PC-9 (cell line): ENCODE results near the gene C17orf58. TPM values are rescaled to one million over a fixed set of nuclear protein-coding genes. Genes with fewer than 3 reads are reported as not detected.
A peak's percentile ranks its signal among the peaks of the same experiment; 100 is the strongest.

Experiments used
- BruUV-seq: library from RNA; stranded (reverse); fragments of 400-500 nt; replicated peaks from 2 replicates; lab custom pipeline; 2021; lab: Mats Ljungman, UMichigan
- CTCF ChIA-PET: fragments of 300-600 bp; sonication (Branson Sonifier 250); formaldehyde crosslinking; loops from one replicate; lab custom pipeline; 2022; ENCODE audit warnings: antibody characterized with exemption; lab: Charles Lee
- POLR2A ChIA-PET: fragments of 300-600 bp; sonication (Branson Sonifier 250); formaldehyde crosslinking; loops from one replicate; lab custom pipeline; 2022; ENCODE audit warnings: antibody characterized with exemption; ENCODE audit not compliant: unreplicated experiment; lab: Charles Lee
- DNase-seq, 2 experiments: peaks; one replicate each; pipeline versions ENCODE4 v3.0.0 to v3.0.0-alpha.2; 2015 to 2022; ENCODE audit warnings: mixed read lengths in 1 of 2
- H2AFZ ChIP-seq: fragments of 200-600 bp; sonication (generic); 2 replicates; pipeline ENCODE4 v1.8.1; 2017; ENCODE audit warnings: antibody characterized with exemption
- H3F3A ChIP-seq: fragments of 200-600 bp; sonication (generic); 2 replicates; pipeline ENCODE4 v1.8.1; 2017; ENCODE audit warnings: antibody characterized with exemption, mild to moderate bottlenecking, low read depth; ENCODE audit not compliant: insufficient read depth
- H3K27ac ChIP-seq: fragments of 200-600 bp; sonication (generic); 2 replicates; pipeline ENCODE4 v1.6.1; 2016; ENCODE audit warnings: mixed run types
- H3K27me3 ChIP-seq: fragments of 200-600 bp; sonication (generic); 2 replicates; pipeline ENCODE4 v1.6.1; 2016; ENCODE audit warnings: low read depth, mixed run types; ENCODE audit not compliant: insufficient read depth
- H3K36me3 ChIP-seq: fragments of 200-600 bp; sonication (generic); 2 replicates; pipeline ENCODE4 v1.6.1; 2016; ENCODE audit warnings: low read depth, mixed run types
- H3K4me1 ChIP-seq: fragments of 200-600 bp; sonication (generic); replicated peaks from 2 replicates; pipeline ENCODE4 v1.6.1; 2016; ENCODE audit warnings: mixed run types; ENCODE audit not compliant: insufficient read depth
- H3K4me2 ChIP-seq: fragments of 200-600 bp; sonication (generic); 2 replicates; pipeline ENCODE4 v1.6.1; 2017; ENCODE audit warnings: mixed run types
- H3K4me3 ChIP-seq: fragments of 200-600 bp; sonication (generic); 2 replicates; pipeline ENCODE4 v1.6.1; 2016; ENCODE audit warnings: mixed run types
- H3K79me2 ChIP-seq: fragments of 200-600 bp; sonication (generic); 2 replicates; pipeline ENCODE4 v1.6.1; 2017; ENCODE audit warnings: low read depth, mixed run types
- H3K9me2 ChIP-seq: fragments of 200-600 bp; sonication (generic); 2 replicates; pipeline ENCODE4 v1.8.1; 2017; ENCODE audit warnings: mild to moderate bottlenecking; ENCODE audit not compliant: insufficient read depth
- H3K9me3 ChIP-seq: fragments of 200-600 bp; sonication (generic); 2 replicates; pipeline ENCODE4 v1.8.1; 2016; ENCODE audit warnings: low read depth; ENCODE audit not compliant: insufficient read depth
- H4K20me1 ChIP-seq: fragments of 200-600 bp; sonication (generic); 2 replicates; pipeline ENCODE4 v1.8.1; 2017; ENCODE audit not compliant: insufficient read depth
- EZH2 ChIP-seq: fragments of 200-600 bp; sonication (generic); IDR thresholded peaks from 2 replicates; pipeline ENCODE4 v1.8.0; 2017; ENCODE audit warnings: antibody characterized with exemption, low read depth
- intact Hi-C: fragments of 100-400 bp; cut with micrococcal nuclease; formaldehyde crosslinking; loops from one replicate; pipeline ENCODE4 v1.10.0; 2022; ENCODE audit not compliant: unreplicated experiment
- total RNA-seq: library from RNA; stranded (reverse); gene quantifications from 2 replicates; pipeline ENCODE4 v1.2.3, GENCODE V29; 2021
- TF ChIP-seq, protein P1 (sequence below): fragments of 200-600 bp; sonication (generic); conservative IDR thresholded peaks from 2 replicates; pipeline ENCODE4 v1.6.1; 2017; ENCODE audit warnings: mixed run types, antibody characterized with exemption, mild to moderate bottlenecking, moderate library complexity

C17orf58 gene
- total RNA-seq, 1 experiment from 2014 or later, result 14.5 TPM

DNA sequence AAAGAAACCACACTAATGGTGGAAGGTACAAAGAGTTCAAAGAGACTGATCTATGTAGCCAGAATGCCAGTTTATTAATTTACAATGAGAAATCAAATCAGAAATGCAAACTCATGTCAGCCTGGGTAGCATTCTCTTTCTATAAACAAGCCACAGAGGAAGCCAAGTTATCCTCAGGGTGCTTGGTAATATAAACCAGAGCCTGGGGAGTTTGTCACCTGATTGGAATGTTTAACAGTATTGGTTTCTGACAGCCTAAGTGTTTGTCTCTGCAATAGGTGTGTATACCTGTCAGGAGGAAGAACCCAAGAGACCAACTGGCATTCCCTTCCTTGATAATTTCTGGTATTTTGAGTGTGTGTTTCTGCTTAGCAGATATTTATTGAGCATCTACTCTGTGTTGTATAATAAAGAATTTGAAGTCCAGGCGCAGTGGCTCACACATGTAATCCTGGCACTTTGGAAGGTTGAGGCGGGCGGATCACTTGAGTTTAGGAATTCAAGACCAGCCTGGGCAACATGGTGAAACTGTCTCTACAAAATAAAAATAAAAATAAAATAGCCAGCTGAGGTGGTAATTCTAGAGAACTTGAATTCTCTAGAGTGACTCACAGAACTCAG, 3.1 kb upstream of the C17orf58 start:
- peak overlapping the region; percentile 40 for H3K4me2 ChIP-seq
- POLR2A ChIA-PET, result interaction anchor here (0.5 kb wide), 1 partner anchor 40 kb away, joined by 6 read pairs; no protein-coding TSS in a partner anchor
- H3K27ac ChIP-seq, result peak overlapping the region; percentile 55
- BruUV-seq, result no TSS peak
- H2AFZ ChIP-seq, result no peak overlapping the region
- H3K36me3 ChIP-seq, result no peaks in the 10 kb centered on the region
- no peak overlapping the region for H3K4me3 ChIP-seq
- no peaks in the 10 kb centered on the region for H3K9me2 ChIP-seq
- H3K9me3 ChIP-seq, result no peaks in the 10 kb centered on the region
- CTCF ChIA-PET, result no interaction called here
- no peaks in the 10 kb centered on the region for H3K27me3 ChIP-seq
- no peak for TF ChIP-seq EZH2
- TF ChIP-seq, protein P1, sequence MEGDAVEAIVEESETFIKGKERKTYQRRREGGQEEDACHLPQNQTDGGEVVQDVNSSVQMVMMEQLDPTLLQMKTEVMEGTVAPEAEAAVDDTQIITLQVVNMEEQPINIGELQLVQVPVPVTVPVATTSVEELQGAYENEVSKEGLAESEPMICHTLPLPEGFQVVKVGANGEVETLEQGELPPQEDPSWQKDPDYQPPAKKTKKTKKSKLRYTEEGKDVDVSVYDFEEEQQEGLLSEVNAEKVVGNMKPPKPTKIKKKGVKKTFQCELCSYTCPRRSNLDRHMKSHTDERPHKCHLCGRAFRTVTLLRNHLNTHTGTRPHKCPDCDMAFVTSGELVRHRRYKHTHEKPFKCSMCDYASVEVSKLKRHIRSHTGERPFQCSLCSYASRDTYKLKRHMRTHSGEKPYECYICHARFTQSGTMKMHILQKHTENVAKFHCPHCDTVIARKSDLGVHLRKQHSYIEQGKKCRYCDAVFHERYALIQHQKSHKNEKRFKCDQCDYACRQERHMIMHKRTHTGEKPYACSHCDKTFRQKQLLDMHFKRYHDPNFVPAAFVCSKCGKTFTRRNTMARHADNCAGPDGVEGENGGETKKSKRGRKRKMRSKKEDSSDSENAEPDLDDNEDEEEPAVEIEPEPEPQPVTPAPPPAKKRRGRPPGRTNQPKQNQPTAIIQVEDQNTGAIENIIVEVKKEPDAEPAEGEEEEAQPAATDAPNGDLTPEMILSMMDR, result no peak
- H3K4me1 ChIP-seq, result peaks cover 34% of the 10 kb centered on the region
- H3K79me2 ChIP-seq, result no peaks in the 10 kb centered on the region
- H4K20me1 ChIP-seq, result no peaks in the 10 kb centered on the region
- intact Hi-C loops, result loop anchor here (5.0 to 10.0 kb wide), 2 partner anchors 38 to 205 kb away; partner anchors contain the start of gene KPNA2
- peak in 1 of 2 experiments; percentile 92 for DNase-seq
- peaks cover 27% of the 10 kb centered on the region for H3F3A ChIP-seq

DNA sequence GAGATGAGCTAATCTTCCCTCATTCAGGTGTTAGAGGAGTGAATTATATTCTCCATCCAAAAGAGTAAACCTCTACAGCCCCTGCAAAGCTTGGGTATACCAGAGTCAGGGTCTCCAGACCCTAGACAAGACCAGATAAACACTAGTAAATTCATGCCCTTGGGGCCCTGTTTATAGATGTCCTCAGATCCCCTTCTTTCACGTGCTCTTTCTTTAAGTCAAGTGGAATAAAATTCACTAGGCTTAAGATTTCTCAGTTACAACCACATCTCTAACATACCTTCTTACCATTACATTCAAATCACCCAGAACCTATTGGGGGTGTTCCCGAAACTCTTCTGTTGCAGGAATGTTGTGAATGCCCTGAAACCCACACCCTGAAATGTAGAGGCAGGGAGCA, 2.2 kb upstream of the C17orf58 start:
- intact Hi-C loops, result loop anchor here (5.0 to 10.0 kb wide), 2 partner anchors 39 to 206 kb away; partner anchors contain the start of gene KPNA2
- CTCF ChIA-PET, result interaction anchor here (0.6 kb wide), 1 partner anchor 421 kb away, joined by 5 read pairs; no protein-coding TSS in a partner anchor

DNA sequence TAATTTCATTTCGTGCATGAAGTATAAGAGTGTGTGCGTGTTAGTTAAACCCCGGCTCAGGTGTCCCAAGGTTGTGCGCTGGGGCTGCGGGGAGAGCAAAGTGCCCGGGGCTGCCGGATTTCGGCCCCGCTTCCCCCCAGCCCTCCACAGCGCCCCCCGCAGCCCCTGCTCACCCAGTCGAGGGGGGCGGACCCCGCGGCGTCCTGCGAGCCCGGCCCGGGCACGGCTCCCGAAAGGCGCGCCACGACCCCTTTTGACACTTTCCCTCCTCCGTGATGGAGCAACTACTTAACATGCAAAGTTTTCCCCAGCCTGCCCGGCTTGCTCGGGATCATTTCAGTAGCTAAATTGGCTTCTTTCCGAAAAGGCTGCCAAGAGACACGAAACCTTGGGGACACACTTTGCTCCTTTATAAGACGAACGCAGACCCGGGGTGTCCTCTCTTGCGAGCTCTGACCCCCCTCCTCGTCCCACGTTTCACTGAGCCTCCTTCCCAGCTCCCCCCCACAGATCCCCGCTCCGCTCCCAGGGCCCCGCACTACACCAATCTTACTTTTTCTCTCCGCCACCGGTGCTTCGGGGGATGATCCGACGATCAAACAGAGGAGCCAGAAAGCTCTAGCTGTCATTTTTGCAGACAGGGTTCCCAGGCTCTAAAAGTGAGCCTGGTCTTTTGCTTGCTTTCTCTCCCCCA, 552 bp downstream of the C17orf58 start:
- Histone ChIP-seq H3K79me2 (no peaks in the 10 kb centered on the region), H2AFZ (peak overlapping the region; percentile 71), H3K27me3 (no peaks in the 10 kb centered on the region), H3K36me3 (0 out of 2 replicates have a peak, but pooled peaks cover 3% of the 10 kb centered on the region), H3K4me2 (peak overlapping the region; percentile 79), H3K9me3 (no peaks in the 10 kb centered on the region), H3K9me2 (no peaks in the 10 kb centered on the region), H4K20me1 (no peaks in the 10 kb centered on the region), H3K4me3 (peak overlapping the region; percentile 63; the same call in 1 of the 2 replicates), H3F3A (peaks cover 48% of the 10 kb centered on the region), H3K4me1 (peaks cover 43% of the 10 kb centered on the region), H3K27ac (no peak overlapping the region)
- ChIA-PET POLR2A (interaction anchor here (0.6 kb wide), 1 partner anchor 632 kb away, joined by 9 read pairs; no protein-coding TSS in a partner anchor), CTCF (interaction anchor here (0.5 kb wide), 1 partner anchor 337 kb away, joined by 3 read pairs; no protein-coding TSS in a partner anchor)
- no peak for TF ChIP-seq EZH2
- TF ChIP-seq, protein P1, result no peak
- no peak for DNase-seq
- intact Hi-C loops, result loop anchor here (2.0 to 10.0 kb wide), 3 partner anchors 23 to 209 kb away; partner anchors contain the start of gene KPNA2
- BruUV-seq, result no TSS peak

More for the DNA sequence above, 2.2 kb upstream of the C17orf58 start:
- Histone ChIP-seq H3K79me2 (no peaks in the 10 kb centered on the region), H3K4me3 (no peak overlapping the region), H3F3A (peaks cover 27% of the 10 kb centered on the region), H3K4me1 (peaks cover 36% of the 10 kb centered on the region), H3K9me3 (no peaks in the 10 kb centered on the region), H4K20me1 (no peaks in the 10 kb centered on the region), H3K9me2 (no peaks in the 10 kb centered on the region), H2AFZ (no peak overlapping the region), H3K27me3 (no peaks in the 10 kb centered on the region), H3K27ac (peak overlapping the region; percentile 55; the same call in 1 of the 2 replicates), H3K4me2 (no peak overlapping the region), H3K36me3 (no peaks in the 10 kb centered on the region)
- POLR2A ChIA-PET, result no interaction called here
- DNase-seq, result no peak
- TF ChIP-seq EZH2, result no peak
- TF ChIP-seq, protein P1, result no peak
- BruUV-seq, result no TSS peak
